Trophoblast cell (in vitro differentiated cells and primary cell): Measurements from ENCODE around the gene SERPIND1.
"Not testable (repeated sequence)": the region's sequence is repeated elsewhere in the genome, so short reads cannot be mapped to it uniquely, and the experiment has no call there.

Experiments
- DNase-seq, 2 donors: peaks; one replicate each; pipeline ENCODE4 v3.0.0-alpha.2; 2016
- H2AFZ ChIP-seq: 2 replicates; pipeline ENCODE4 v1.6.1; 2013; ENCODE audit warnings: low read length, moderate library complexity, mild to moderate bottlenecking; ENCODE audit not compliant: insufficient read depth, poor library complexity
- H2AK5ac ChIP-seq: 2 replicates; pipeline ENCODE4 v1.6.1; 2013; ENCODE audit warnings: mild to moderate bottlenecking, low read length
- H2BK120ac ChIP-seq: 2 replicates; pipeline ENCODE4 v1.6.1; 2013; ENCODE audit warnings: low read length, mild to moderate bottlenecking, moderate library complexity; ENCODE audit not compliant: insufficient read depth, poor library complexity
- H2BK12ac ChIP-seq: 2 replicates; pipeline ENCODE4 v1.6.1; 2013; ENCODE audit warnings: mild to moderate bottlenecking, low read length, moderate library complexity
- H2BK5ac ChIP-seq: 2 replicates; pipeline ENCODE4 v1.6.1; 2013; ENCODE audit warnings: low read length, low read depth, moderate library complexity, mild to moderate bottlenecking; ENCODE audit not compliant: poor library complexity
- H3K14ac ChIP-seq: 2 replicates; pipeline ENCODE4 v1.6.1; 2013; ENCODE audit warnings: mild to moderate bottlenecking, low read length
- H3K18ac ChIP-seq: 2 replicates; pipeline ENCODE4 v1.6.1; 2013; ENCODE audit warnings: mild to moderate bottlenecking, low read length
- H3K23ac ChIP-seq: 2 replicates; pipeline ENCODE4 v1.6.1; 2013; ENCODE audit warnings: low read length
- H3K27ac ChIP-seq: 2 replicates; pipeline ENCODE4 v1.5.1; 2013; ENCODE audit warnings: low read depth, mild to moderate bottlenecking, inconsistent platforms, low read length, moderate library complexity
- H3K27me3 ChIP-seq: 2 replicates; pipeline ENCODE4 v1.6.1; 2013; ENCODE audit warnings: inconsistent platforms, mild to moderate bottlenecking, low read length, moderate library complexity; ENCODE audit not compliant: insufficient read depth
- H3K36me3 ChIP-seq, 2 experiments: 1 replicate in 1 of 2; 2 replicates in 1 of 2; pipeline ENCODE4 v1.6.1; 2013; ENCODE audit warnings: low read length in 2 of 2, mild to moderate bottlenecking in 2 of 2, moderate library complexity in 1 of 2; ENCODE audit not compliant: insufficient read depth in 2 of 2, control insufficient read depth in 1 of 2
- H3K4ac ChIP-seq: 2 replicates; pipeline ENCODE4 v1.6.1; 2013; ENCODE audit warnings: low read depth, mild to moderate bottlenecking, low read length, moderate library complexity
- H3K4me1 ChIP-seq, 2 experiments: 1 replicate in 1 of 2; 2 replicates in 1 of 2; pipeline ENCODE4 v1.6.1; 2013; ENCODE audit warnings: low read length in 2 of 2, mild to moderate bottlenecking in 2 of 2, moderate library complexity in 1 of 2; ENCODE audit not compliant: insufficient read depth in 2 of 2, control insufficient read depth in 1 of 2
- H3K4me2 ChIP-seq: 2 replicates; pipeline ENCODE4 v1.6.1; 2013; ENCODE audit warnings: inconsistent platforms, mild to moderate bottlenecking, low read length, moderate library complexity
- H3K4me3 ChIP-seq: 2 replicates; pipeline ENCODE4 v1.5.1; 2013; ENCODE audit warnings: mild to moderate bottlenecking, low read depth, low read length, inconsistent platforms
- H3K79me1 ChIP-seq: one replicate; pipeline ENCODE4 v1.6.1; 2013; ENCODE audit warnings: low read length
- H3K79me2 ChIP-seq: 2 replicates; pipeline ENCODE4 v1.6.1; 2013; ENCODE audit warnings: low read length, mild to moderate bottlenecking; ENCODE audit not compliant: control insufficient read depth, insufficient read depth, poor library complexity
- H3K9ac ChIP-seq: 2 replicates; pipeline ENCODE4 v1.6.1; 2013; ENCODE audit warnings: mild to moderate bottlenecking, low read length
- H3K9me3 ChIP-seq: 2 replicates; pipeline ENCODE4 v1.6.1; 2013; ENCODE audit warnings: low read depth, mild to moderate bottlenecking, control low read depth, inconsistent platforms, low read length; ENCODE audit not compliant: insufficient read depth
- H4K12ac ChIP-seq: 2 replicates; pipeline ENCODE4 v1.6.1; 2013; ENCODE audit warnings: low read depth, mild to moderate bottlenecking, low read length, moderate library complexity
- H4K8ac ChIP-seq: 2 replicates; pipeline ENCODE4 v1.6.1; 2013; ENCODE audit warnings: low read depth, mild to moderate bottlenecking, low read length, moderate library complexity
- H4K91ac ChIP-seq: one replicate; pipeline ENCODE4 v1.6.1; 2013; ENCODE audit warnings: low read depth, mild to moderate bottlenecking, low read length, moderate library complexity
- WGBS: extraction: QIAGEN DNeasy Blood & Tissue Kit; methylation state at CpG from one replicate; pipeline ENCODE4 v1.1.7; 2013; ENCODE audit warnings: missing lambda C conversion rate; ENCODE audit not compliant: insufficient read length, insufficient coverage; ENCODE audit errors: extremely low coverage; 5-methylcytosine and 5-hydroxymethylcytosine counted together

The SERPIND1 gene

GRCh38 chr22:20727118-20728015 is 46.5 kb upstream of the SERPIND1 start:
- H2AFZ ChIP-seq, result no peak overlapping the region
- WGBS, result no CpG with 5 or more reads among the region's 29 CpGs
- no peak overlapping the region for H3K14ac ChIP-seq
- H4K91ac ChIP-seq, result no peak overlapping the region
- H3K4me3 ChIP-seq, result no peak overlapping the region
- H4K12ac ChIP-seq, result no peak overlapping the region
- no peak overlapping the region for H2BK120ac ChIP-seq
- no peak overlapping the region for H4K8ac ChIP-seq
- H2BK5ac ChIP-seq, result no peak overlapping the region
- H3K4me1 ChIP-seq, result no peaks in the 10 kb centered on the region
- no peaks in the 10 kb centered on the region for H3K9me3 ChIP-seq
- no peak overlapping the region for H2AK5ac ChIP-seq
- no peaks in the 10 kb centered on the region for H3K27me3 ChIP-seq
- H3K27ac ChIP-seq, result no peak overlapping the region
- H2BK12ac ChIP-seq, result no peak overlapping the region
- H3K18ac ChIP-seq, result no peak overlapping the region
- no peak overlapping the region for H3K4ac ChIP-seq
- H3K36me3 ChIP-seq, result peaks cover 39 to 42% of the 10 kb centered on the region in 2 experiments
- H3K4me2 ChIP-seq, result no peak overlapping the region
- H3K9ac ChIP-seq, result no peak overlapping the region
- no peak for DNase-seq
- no peaks in the 10 kb centered on the region for H3K79me1 ChIP-seq
- H3K79me2 ChIP-seq, result no peaks in the 10 kb centered on the region
- no peak overlapping the region for H3K23ac ChIP-seq

DNA sequence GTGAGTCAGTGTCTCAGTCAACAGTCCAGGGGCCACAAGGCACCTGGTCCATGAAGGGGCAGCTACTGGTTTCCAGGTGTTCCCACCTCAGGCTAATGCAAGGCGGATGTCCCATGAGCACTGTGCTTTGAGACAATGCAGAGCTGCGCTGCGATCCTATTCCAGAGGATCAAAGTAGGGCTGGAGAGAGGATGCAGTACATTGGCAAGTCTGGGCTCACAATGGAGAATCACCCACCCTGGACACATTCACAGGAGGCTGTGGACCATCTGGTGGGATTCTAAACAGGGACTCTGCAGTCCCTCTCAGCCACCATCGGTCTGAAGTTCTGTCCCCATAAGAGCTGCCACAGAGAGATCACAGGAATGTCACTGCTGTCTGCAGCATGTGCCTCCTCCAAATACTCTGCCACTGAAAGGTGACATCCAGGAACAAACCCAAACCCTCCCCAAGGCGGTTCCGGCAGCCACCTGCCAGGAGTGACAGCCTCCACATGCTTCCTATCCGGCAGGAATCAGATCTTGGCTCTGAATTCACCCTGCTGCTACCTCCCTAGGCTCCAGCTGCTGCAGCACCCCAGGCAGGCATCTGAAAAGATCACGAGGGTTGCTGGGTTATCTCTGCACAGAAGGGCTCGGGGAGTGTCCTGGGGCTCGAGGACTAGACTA is 45.3 kb upstream of the SERPIND1 start:
- Histone ChIP-seq H3K79me2 (no peaks in the 10 kb centered on the region), H3K14ac (no peak overlapping the region), H3K4me3 (no peak overlapping the region), H2BK5ac (no peak overlapping the region), H3K27ac (no peak overlapping the region), H2BK12ac (no peak overlapping the region), H3K9ac (no peak overlapping the region), H3K4ac (no peak overlapping the region), H3K4me1 (no peaks in the 10 kb centered on the region), H2AFZ (no peak overlapping the region), H4K12ac (no peak overlapping the region), H4K91ac (no peak overlapping the region), H3K23ac (no peak overlapping the region), H3K18ac (no peak overlapping the region), H2BK120ac (no peak overlapping the region), H3K36me3 (peaks cover 44 to 46% of the 10 kb centered on the region in 2 experiments), H3K9me3 (no peaks in the 10 kb centered on the region), H3K4me2 (no peak overlapping the region), H3K27me3 (no peaks in the 10 kb centered on the region), H2AK5ac (no peak overlapping the region), H3K79me1 (no peaks in the 10 kb centered on the region), H4K8ac (no peak overlapping the region)
- DNase-seq, result no peak
- no CpG with 5 or more reads among the region's 10 CpGs for WGBS

DNA sequence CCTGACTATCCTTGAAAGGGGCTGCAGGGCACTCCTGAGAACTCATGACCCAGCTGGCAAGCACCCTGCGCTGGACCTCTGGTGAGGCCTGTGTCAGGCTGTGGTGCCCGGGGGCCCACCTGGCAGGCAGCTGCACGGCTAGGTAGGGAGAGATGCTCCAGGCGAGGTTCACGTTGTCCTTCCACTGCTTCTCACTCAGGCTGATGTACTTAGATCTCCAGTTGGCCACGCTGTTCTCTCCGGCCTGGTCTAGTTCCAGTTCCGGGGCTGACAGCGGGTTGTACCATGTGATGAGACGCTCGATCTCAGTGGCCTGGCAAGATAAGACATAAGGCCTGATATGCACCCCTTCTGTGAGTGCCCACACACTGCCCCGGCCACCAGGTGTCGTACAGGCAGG is 44.7 kb upstream of the SERPIND1 start:
- no peak overlapping the region for H3K18ac ChIP-seq
- no peak overlapping the region for H2AK5ac ChIP-seq
- H3K79me1 ChIP-seq, result no peaks in the 10 kb centered on the region
- no peak overlapping the region for H3K9ac ChIP-seq
- no peaks in the 10 kb centered on the region for H3K9me3 ChIP-seq
- no peak overlapping the region for H2BK12ac ChIP-seq
- H2AFZ ChIP-seq, result no peak overlapping the region
- H3K79me2 ChIP-seq, result no peaks in the 10 kb centered on the region
- no peaks in the 10 kb centered on the region for H3K4me1 ChIP-seq
- H3K14ac ChIP-seq, result no peak overlapping the region
- no peak overlapping the region for H2BK120ac ChIP-seq
- H3K27me3 ChIP-seq, result no peaks in the 10 kb centered on the region
- no peak overlapping the region for H3K4me2 ChIP-seq
- no CpG with 5 or more reads among the region's 13 CpGs for WGBS
- H3K4me3 ChIP-seq, result no peak overlapping the region
- no peak overlapping the region for H3K4ac ChIP-seq
- H3K36me3 ChIP-seq, result peaks cover 44 to 46% of the 10 kb centered on the region in 2 experiments
- no peak overlapping the region for H4K91ac ChIP-seq
- DNase-seq, result no peak
- H3K27ac ChIP-seq, result no peak overlapping the region
- H2BK5ac ChIP-seq, result no peak overlapping the region
- H3K23ac ChIP-seq, result no peak overlapping the region
- no peak overlapping the region for H4K12ac ChIP-seq
- H4K8ac ChIP-seq, result no peak overlapping the region

- not testable (repeated sequence) for H3K79me2 ChIP-seq, H4K91ac ChIP-seq, H4K8ac ChIP-seq, H2AFZ ChIP-seq, H3K27me3 ChIP-seq, H3K9me3 ChIP-seq, H3K79me1 ChIP-seq, H3K14ac ChIP-seq, H2BK5ac ChIP-seq, H3K4me2 ChIP-seq, DNase-seq, H3K4me1 ChIP-seq, H2BK12ac ChIP-seq, H3K4ac ChIP-seq, H3K4me3 ChIP-seq, H3K27ac ChIP-seq, H2BK120ac ChIP-seq, H3K23ac ChIP-seq, H2AK5ac ChIP-seq, H3K18ac ChIP-seq, H3K9ac ChIP-seq
- Histone ChIP-seq H3K36me3 (peaks cover 30 to 32% of the 10 kb centered on the region in 2 experiments), H4K12ac (peak overlapping the region; percentile 7)
- no CpG with 5 or more reads among the region's 8 CpGs for WGBS
Measured at GRCh38 chr22:20732431-20732830, 41.5 kb upstream of the SERPIND1 start.
